GM12878 (cell line): Measurements from ENCODE around the gene CCDC149. TPM values are rescaled to one million over a fixed set of nuclear protein-coding genes. Genes with fewer than 3 reads are reported as not detected.

Experiments used
- ATAC-seq: fragments of 200-7000 bp; cut with Tn5 transposase; 3 replicates; pipeline ENCODE4 v1.9.1; 2020; ENCODE audit warnings: mild to moderate bottlenecking, moderate library complexity
- BruUV-seq: library from RNA; stranded (reverse); fragments of 400-500 nt; replicated peaks from 2 replicates; lab custom pipeline; 2021; lab: Mats Ljungman, UMichigan
- CTCF ChIA-PET: fragments of 300-600 bp; sonication (Branson Sonifier 250); formaldehyde crosslinking; extraction: SDS; loops from one replicate; lab custom pipeline; 2021; ENCODE audit warnings: inconsistent platforms; lab: Yijun Ruan, JAX
- POLR2A ChIA-PET: fragments of 350-600 bp; formaldehyde crosslinking; extraction: SDS; loops from one replicate; lab custom pipeline; 2021; ENCODE audit warnings: inconsistent platforms; lab: Charles Lee
- RAD21 ChIA-PET: fragments of 300-600 bp; sonication (Branson Sonifier 250); formaldehyde crosslinking; loops from one replicate; lab custom pipeline; 2023; ENCODE audit warnings: antibody characterized with exemption; ENCODE audit not compliant: unreplicated experiment; lab: Charles Lee
- SMC1A ChIA-PET: fragments of 300-600 bp; sonication (Branson Sonifier 250); formaldehyde crosslinking; loops from one replicate; lab custom pipeline; 2023; ENCODE audit not compliant: unreplicated experiment, uncharacterized antibody; lab: Charles Lee
- DNase-seq: peaks from one replicate; pipeline ENCODE4 v3.0.0-alpha.2; 2011; ENCODE audit warnings: low read depth, low spot score
- FAIRE-seq: peaks from 3 replicates; lab custom pipeline; 2011; peaks lifted over from hg19 to GRCh38; lab: Jason Lieb, UNC
- H2AFZ ChIP-seq: 2 replicates; pipeline ENCODE4 v1.6.0; 2011; ENCODE audit warnings: low read depth, low read length, control low read depth; ENCODE audit not compliant: control insufficient read depth
- H3K27ac ChIP-seq: 2 replicates; pipeline ENCODE4 v1.5.1; 2011; ENCODE audit warnings: control low read depth; ENCODE audit not compliant: control insufficient read depth, insufficient read depth
- H3K27me3 ChIP-seq, 2 experiments: replicated peaks in 1 of 2; 2 replicates each; pipeline versions ENCODE4 v1.6.0 to v1.6.1; 2011; ENCODE audit warnings: low read length in 1 of 2; ENCODE audit not compliant: control insufficient read depth in 2 of 2, insufficient read depth in 2 of 2
- H3K36me3 ChIP-seq, 2 experiments: 2 replicates each; pipeline ENCODE4 v1.5.1; 2011; ENCODE audit warnings: low read length in 1 of 2; ENCODE audit not compliant: control insufficient read depth in 2 of 2, insufficient read depth in 2 of 2
- H3K4me1 ChIP-seq: 2 replicates; pipeline ENCODE4 v1.6.1; 2011; ENCODE audit warnings: mild to moderate bottlenecking, low read length, moderate library complexity, mixed read lengths; ENCODE audit not compliant: control insufficient read depth, insufficient read depth
- H3K4me2 ChIP-seq: 2 replicates; pipeline ENCODE4 v1.6.0; 2011; ENCODE audit warnings: control low read depth; ENCODE audit not compliant: control insufficient read depth, insufficient read depth
- H3K4me3 ChIP-seq: fragments of 200-600 bp; sonication (generic); 2 replicates; pipeline ENCODE4 v1.5.1; 2016
- H3K79me2 ChIP-seq: 2 replicates; pipeline ENCODE4 v1.6.0; 2011; ENCODE audit warnings: low read length; ENCODE audit not compliant: control insufficient read depth, insufficient read depth
- H3K9ac ChIP-seq: 2 replicates; pipeline ENCODE4 v1.8.0; 2011; ENCODE audit warnings: low read length, control low read depth, mixed read lengths; ENCODE audit not compliant: control insufficient read depth, insufficient read depth
- H3K9me3 ChIP-seq: replicated peaks from 3 replicates; pipeline ENCODE4 v1.5.1; 2011; ENCODE audit warnings: mild to moderate bottlenecking, low read length; ENCODE audit not compliant: control insufficient read depth, insufficient read depth
- H4K20me1 ChIP-seq: 2 replicates; pipeline ENCODE4 v1.6.0; 2011; ENCODE audit not compliant: control insufficient read depth, insufficient read depth
- BMI1 ChIP-seq: fragments of 450-650 bp; IDR thresholded peaks from 2 replicates; pipeline ENCODE4 v1.6.1; 2016; ENCODE audit warnings: mild to moderate bottlenecking, moderate library complexity, borderline replicate concordance
- FOXK2 ChIP-seq: fragments of 450-650 bp; IDR thresholded peaks from 2 replicates; pipeline ENCODE4 v1.6.1; 2017; ENCODE audit warnings: mild to moderate bottlenecking, moderate library complexity
- HDAC6 ChIP-seq: fragments of 200-600 bp; sonication (generic); IDR thresholded peaks from one replicate; pipeline ENCODE4 v1.8.0; 2017; ENCODE audit warnings: antibody characterized with exemption; ENCODE audit not compliant: unreplicated experiment
- NFYA ChIP-seq: IDR thresholded peaks from 2 replicates; pipeline ENCODE4 v1.6.1; 2011; ENCODE audit warnings: low read depth, mild to moderate bottlenecking, low read length, improper control_type of control experiment, borderline replicate concordance
- POLR2AphosphoS2 ChIP-seq: IDR thresholded peaks from 2 replicates; pipeline ENCODE4 v1.6.1; 2011; ENCODE audit warnings: low read depth, mild to moderate bottlenecking, low read length, improper control_type of control experiment, moderate library complexity
- SPI1 ChIP-seq: IDR thresholded peaks from 2 replicates; pipeline ENCODE4 v1.6.1; 2011; ENCODE audit warnings: low read depth, mild to moderate bottlenecking, low read length, moderate library complexity, borderline replicate concordance; ENCODE audit not compliant: insufficient read depth
- TCF7 ChIP-seq: IDR thresholded peaks from 2 replicates; pipeline ENCODE4 v1.6.1; 2014; ENCODE audit warnings: antibody characterized with exemption, borderline replicate concordance
- ZBTB4 ChIP-seq: fragments of 450-650 bp; formaldehyde crosslinking; IDR thresholded peaks from 2 replicates; pipeline ENCODE4 v1.4.0; 2022; ENCODE audit warnings: mild to moderate bottlenecking, moderate library complexity
- WGBS: methylation state at CpG from one replicate; pipeline ENCODE4 v1.1.6; 2016; ENCODE audit warnings: low lambda C conversion rate; ENCODE audit not compliant: insufficient replicate concordance, insufficient coverage; ENCODE audit errors: missing lambda C conversion rate; 5-methylcytosine and 5-hydroxymethylcytosine counted together
- in situ Hi-C: fragments of 300-500 bp; cut with MboI; formaldehyde crosslinking; loops from 9 replicates; pipeline ENCODE4 v1.14.3; 2018; ENCODE audit warnings: mixed read lengths
- intact Hi-C: fragments of 100-400 bp; cut with micrococcal nuclease; formaldehyde crosslinking; loops from one replicate; pipeline ENCODE4 v1.14.2; 2022; ENCODE audit not compliant: unreplicated experiment
- polyA plus RNA-seq, 11 experiments: library from polyadenylated mRNA; depleted of rRNA in 4 of 11; unstranded in 6 of 11; stranded (reverse) in 5 of 11; fragments of >200 nt; fragmentation: Nextera tagmentation in 4 of 11; fragmentation: Illumina TruSeq in 1 of 11; extraction: Ambion mirVana in 4 of 11; extraction: Trizol in 1 of 11; gene quantifications; 1 replicate in 1 of 11; 2 replicates in 10 of 11; pipeline versions ENCODE4 v1.2.1 to v1.2.3, GENCODE V29; 2011 to 2016; ENCODE audit warnings: inconsistent platforms in 2 of 11, missing spikeins in 2 of 11, low read depth in 1 of 11
- total RNA-seq, 4 experiments: library from RNA; depleted of rRNA in 3 of 4; stranded (reverse); fragments of >200 nt in 3 of 4; fragmentation: Illumina TruSeq in 1 of 4; extraction: Trizol in 1 of 4; gene quantifications; 2 replicates each; pipeline versions ENCODE4 v1.2.1 to v1.2.3, GENCODE V29; 2013 to 2021
- TF ChIP-seq, protein P1 (sequence below): fragments of 450-650 bp; IDR thresholded peaks from 2 replicates; pipeline ENCODE4 v1.6.1; 2017; ENCODE audit warnings: mild to moderate bottlenecking
- TF ChIP-seq, protein P2 (sequence below): IDR thresholded peaks from 2 replicates; pipeline ENCODE4 v1.6.1; 2012; ENCODE audit warnings: mild to moderate bottlenecking, low read depth, low read length

Gene CCDC149
- total and polyA plus RNA-seq, 10 of the 15 experiments (the other 5 are each of a cell fraction or from before 2014, with no cell fraction given): 0.03 to 0.04 (median 0.04) TPM; not detected in 7

DNA sequence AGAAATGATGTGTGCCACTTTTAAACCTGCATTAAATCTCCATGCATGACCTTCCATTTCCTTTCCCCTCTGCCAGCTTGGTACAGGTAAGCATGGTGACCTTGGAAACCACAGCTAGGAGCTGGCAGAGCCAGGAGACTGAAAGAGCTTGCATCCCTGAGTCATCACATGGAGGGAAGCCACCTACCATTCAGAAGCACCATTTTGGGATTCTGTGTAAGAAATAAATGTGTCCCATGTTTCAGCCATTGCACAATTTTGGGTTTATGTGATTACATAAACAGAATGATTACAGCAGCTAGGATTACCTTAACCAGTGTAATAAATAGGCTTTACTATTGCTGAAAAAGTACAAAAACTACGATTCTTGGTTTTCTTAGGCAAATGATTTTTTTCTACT is 17.3 kb upstream of the CCDC149 start (continued):
- TF ChIP-seq ZBTB4: no peak
- no peak for TF ChIP-seq NFYA
- TF ChIP-seq POLR2AphosphoS2: no peak
- TF ChIP-seq, protein P1, sequence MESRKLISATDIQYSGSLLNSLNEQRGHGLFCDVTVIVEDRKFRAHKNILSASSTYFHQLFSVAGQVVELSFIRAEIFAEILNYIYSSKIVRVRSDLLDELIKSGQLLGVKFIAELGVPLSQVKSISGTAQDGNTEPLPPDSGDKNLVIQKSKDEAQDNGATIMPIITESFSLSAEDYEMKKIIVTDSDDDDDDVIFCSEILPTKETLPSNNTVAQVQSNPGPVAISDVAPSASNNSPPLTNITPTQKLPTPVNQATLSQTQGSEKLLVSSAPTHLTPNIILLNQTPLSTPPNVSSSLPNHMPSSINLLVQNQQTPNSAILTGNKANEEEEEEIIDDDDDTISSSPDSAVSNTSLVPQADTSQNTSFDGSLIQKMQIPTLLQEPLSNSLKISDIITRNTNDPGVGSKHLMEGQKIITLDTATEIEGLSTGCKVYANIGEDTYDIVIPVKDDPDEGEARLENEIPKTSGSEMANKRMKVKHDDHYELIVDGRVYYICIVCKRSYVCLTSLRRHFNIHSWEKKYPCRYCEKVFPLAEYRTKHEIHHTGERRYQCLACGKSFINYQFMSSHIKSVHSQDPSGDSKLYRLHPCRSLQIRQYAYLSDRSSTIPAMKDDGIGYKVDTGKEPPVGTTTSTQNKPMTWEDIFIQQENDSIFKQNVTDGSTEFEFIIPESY: no peak
- no peak for TF ChIP-seq HDAC6

DNA sequence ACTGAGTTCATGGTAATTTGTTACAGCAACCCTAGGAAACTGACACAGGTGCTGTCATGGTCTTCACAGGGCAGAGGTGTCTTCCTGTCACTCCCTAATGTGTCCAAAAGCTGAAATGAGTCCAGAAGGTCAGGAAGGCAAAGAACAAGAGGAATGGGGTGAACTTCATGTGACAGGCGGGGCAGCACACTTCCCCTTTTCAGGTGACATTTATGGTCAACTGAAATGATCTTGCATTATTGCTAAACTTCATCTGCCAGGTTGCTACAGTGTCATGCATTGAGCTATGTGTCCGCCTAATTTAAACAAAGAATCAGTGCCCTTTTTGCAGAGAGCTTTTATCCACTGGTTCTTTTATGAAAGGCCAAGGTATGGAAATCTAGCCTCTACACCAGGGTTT is 15.9 kb upstream of the CCDC149 start:
- Histone ChIP-seq H3K4me3 (no peak overlapping the region), H3K27ac (no peak overlapping the region), H3K79me2 (no peaks in the 10 kb centered on the region), H3K9me3 (no peaks in the 10 kb centered on the region), H3K27me3 (no peaks in the 10 kb centered on the region), H4K20me1 (no peaks in the 10 kb centered on the region), H3K4me1 (no peaks in the 10 kb centered on the region; the same call in 1 of the 2 replicates), H3K4me2 (no peak overlapping the region), H3K9ac (no peak overlapping the region), H3K36me3 (no peaks in the 10 kb centered on the region), H2AFZ (no peak overlapping the region)
- ChIA-PET SMC1A (no interaction called here), RAD21 (no interaction called here), CTCF (no interaction called here), POLR2A (no interaction called here)
- ATAC-seq (no peak), FAIRE-seq (no peak), DNase-seq (no peak)
- in situ Hi-C loops: no loop called here
- intact Hi-C loops: no loop called here
- no TSS peak for BruUV-seq
- TF ChIP-seq SPI1 (peak; percentile 79; the same call in 1 of the 2 replicates), FOXK2 (no peak), TCF7 (no peak), BMI1 (no peak)
- TF ChIP-seq, protein P2, sequence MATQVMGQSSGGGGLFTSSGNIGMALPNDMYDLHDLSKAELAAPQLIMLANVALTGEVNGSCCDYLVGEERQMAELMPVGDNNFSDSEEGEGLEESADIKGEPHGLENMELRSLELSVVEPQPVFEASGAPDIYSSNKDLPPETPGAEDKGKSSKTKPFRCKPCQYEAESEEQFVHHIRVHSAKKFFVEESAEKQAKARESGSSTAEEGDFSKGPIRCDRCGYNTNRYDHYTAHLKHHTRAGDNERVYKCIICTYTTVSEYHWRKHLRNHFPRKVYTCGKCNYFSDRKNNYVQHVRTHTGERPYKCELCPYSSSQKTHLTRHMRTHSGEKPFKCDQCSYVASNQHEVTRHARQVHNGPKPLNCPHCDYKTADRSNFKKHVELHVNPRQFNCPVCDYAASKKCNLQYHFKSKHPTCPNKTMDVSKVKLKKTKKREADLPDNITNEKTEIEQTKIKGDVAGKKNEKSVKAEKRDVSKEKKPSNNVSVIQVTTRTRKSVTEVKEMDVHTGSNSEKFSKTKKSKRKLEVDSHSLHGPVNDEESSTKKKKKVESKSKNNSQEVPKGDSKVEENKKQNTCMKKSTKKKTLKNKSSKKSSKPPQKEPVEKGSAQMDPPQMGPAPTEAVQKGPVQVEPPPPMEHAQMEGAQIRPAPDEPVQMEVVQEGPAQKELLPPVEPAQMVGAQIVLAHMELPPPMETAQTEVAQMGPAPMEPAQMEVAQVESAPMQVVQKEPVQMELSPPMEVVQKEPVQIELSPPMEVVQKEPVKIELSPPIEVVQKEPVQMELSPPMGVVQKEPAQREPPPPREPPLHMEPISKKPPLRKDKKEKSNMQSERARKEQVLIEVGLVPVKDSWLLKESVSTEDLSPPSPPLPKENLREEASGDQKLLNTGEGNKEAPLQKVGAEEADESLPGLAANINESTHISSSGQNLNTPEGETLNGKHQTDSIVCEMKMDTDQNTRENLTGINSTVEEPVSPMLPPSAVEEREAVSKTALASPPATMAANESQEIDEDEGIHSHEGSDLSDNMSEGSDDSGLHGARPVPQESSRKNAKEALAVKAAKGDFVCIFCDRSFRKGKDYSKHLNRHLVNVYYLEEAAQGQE: no peak
- WGBS: 0% methylated on average over 2 of the region's 2 CpGs
